Measurements from ENCODE around the gene CELF5. TPM values are rescaled to one million over a fixed set of nuclear protein-coding genes. Genes with fewer than 3 reads are reported as not detected.

CELF5 gene
- total and polyA plus RNA-seq, 9 of the 15 experiments (the other 6 are each of a cell fraction or from before 2014, with no cell fraction given), result 0.01 to 0.56 (median 0.22) TPM

DNA sequence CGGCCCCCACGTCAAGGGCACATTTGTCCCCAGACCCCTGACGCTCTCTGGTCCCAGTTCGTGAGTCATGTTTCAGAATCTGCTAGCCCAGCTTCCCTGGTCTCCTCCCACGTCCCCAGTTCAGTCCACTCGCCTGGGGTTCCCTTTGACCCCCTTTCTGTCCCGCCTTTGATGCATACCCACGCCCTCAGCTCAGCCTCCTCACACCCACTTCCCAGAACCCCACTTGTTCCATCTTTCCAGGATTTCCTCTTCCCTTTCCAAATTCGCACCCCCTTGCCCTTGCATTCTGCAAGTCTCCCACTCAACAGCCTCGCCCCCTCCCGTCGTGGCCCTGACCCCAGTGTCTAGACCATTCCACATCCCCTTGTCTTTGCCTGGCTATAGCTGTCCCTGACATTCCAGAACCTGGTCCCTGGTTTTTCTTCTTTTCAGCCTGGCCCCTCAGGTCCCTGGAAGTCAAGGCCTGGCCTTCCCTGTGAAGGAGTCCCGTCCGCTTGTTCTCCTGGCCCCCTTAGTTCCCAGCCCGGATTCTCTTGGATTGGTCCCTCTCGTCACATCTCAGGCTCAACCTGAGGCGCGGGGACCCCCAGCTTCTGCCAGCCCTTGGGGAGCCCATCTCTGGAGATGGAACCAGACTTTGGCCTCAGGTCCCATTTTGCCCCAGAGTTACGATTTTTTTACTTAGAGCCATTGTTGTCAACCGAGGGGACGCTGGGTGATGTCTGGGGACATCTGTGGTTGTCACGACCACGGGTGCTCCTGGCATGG is 37.4 kb upstream of the CELF5 start (continued):
- no peak for TF ChIP-seq ZNF778 (CRISPR knock-in tag; IDR thresholded peaks at IDR 0.05)
- TF ChIP-seq KHSRP (IDR thresholded peaks at IDR 0.05), result no peak
- no peak for TF ChIP-seq ELK1 (CRISPR knock-in tag; IDR thresholded peaks at IDR 0.05)
- no peak for TF ChIP-seq MECOM (CRISPR knock-in tag; IDR thresholded peaks at IDR 0.05)
- peak; percentile 88 for TF ChIP-seq EGR1 (conservative IDR thresholded peaks at IDR 0.05)
- no peak for TF ChIP-seq EP300 (IDR thresholded peaks at IDR 0.05; ENCODE audit: low read length)
- no peak for TF ChIP-seq CLOCK (CRISPR knock-in tag; IDR thresholded peaks at IDR 0.05; ENCODE audit: borderline replicate concordance)
- TF ChIP-seq KLF13 (tag; IDR thresholded peaks at IDR 0.05; ENCODE audit: borderline replicate concordance, low read depth), result no peak
- TF ChIP-seq ZBTB7A (IDR thresholded peaks at IDR 0.05; ENCODE audit: borderline replicate concordance, control insufficient read depth, low read depth, low read length), result peak; percentile 29; the same call in 1 of the 2 replicates
- no peak for TF ChIP-seq MGA (IDR thresholded peaks at IDR 0.05)
- no peak for TF ChIP-seq ZNF24 (IDR thresholded peaks at IDR 0.05)
- 0 out of 2 replicates have a peak, but pooled peaks have one; percentile 34 for TF ChIP-seq ZC3H4 (CRISPR knock-in tag; IDR thresholded peaks at IDR 0.05; ENCODE audit: borderline replicate concordance)

Measured in K562 (cell line).